Liver (tissue), 9 donors: ENCODE measurements around the gene MB21D2. TPM values are rescaled to one million over a fixed set of nuclear protein-coding genes. Genes with fewer than 3 reads are reported as not detected.

Experiments
- DNase-seq: peaks from one replicate; pipeline ENCODE4 v3.0.0-alpha.2; 2017; ENCODE audit warnings: low spot score
- H3K27ac ChIP-seq, 2 donors: one replicate each; pipeline ENCODE4 v1.7.0; 2013; ENCODE audit warnings: inconsistent platforms in 2 of 2, low read length in 2 of 2, control low read depth in 1 of 2, low read depth in 1 of 2, mild to moderate bottlenecking in 1 of 2
- H3K27me3 ChIP-seq, 4 donors: one replicate each; pipeline versions ENCODE4 v1.6.1 to v1.7.0; 2013; ENCODE audit warnings: low read length in 3 of 4, inconsistent platforms in 1 of 4, mild to moderate bottlenecking in 1 of 4, moderate library complexity in 1 of 4; ENCODE audit not compliant: control insufficient read depth in 4 of 4, insufficient read depth in 4 of 4
- H3K36me3 ChIP-seq, 4 donors: one replicate each; pipeline versions ENCODE4 v1.6.1 to v1.7.0; 2013; ENCODE audit warnings: low read length in 3 of 4, mild to moderate bottlenecking in 3 of 4, low read depth in 1 of 4, moderate library complexity in 1 of 4; ENCODE audit not compliant: control insufficient read depth in 4 of 4, insufficient read depth in 3 of 4
- H3K4me1 ChIP-seq, 4 donors: one replicate each; pipeline versions ENCODE4 v1.6.1 to v1.7.0; 2013; ENCODE audit warnings: low read length in 3 of 4, mild to moderate bottlenecking in 3 of 4, moderate library complexity in 1 of 4; ENCODE audit not compliant: control insufficient read depth in 4 of 4, insufficient read depth in 4 of 4
- H3K4me3 ChIP-seq, 3 donors: one replicate each; pipeline versions ENCODE4 v1.6.1 to v1.7.0; 2013; ENCODE audit warnings: low read length in 3 of 3, control low read depth in 1 of 3, low read depth in 1 of 3, mild to moderate bottlenecking in 1 of 3
- H3K9ac ChIP-seq, 2 donors: one replicate each; pipeline ENCODE4 v1.7.0; 2013; ENCODE audit warnings: low read length in 2 of 2, mild to moderate bottlenecking in 2 of 2, moderate library complexity in 2 of 2, control low read depth in 1 of 2, low read depth in 1 of 2
- H3K9me3 ChIP-seq, 4 donors: one replicate each; pipeline versions ENCODE4 v1.6.1 to v1.7.0; 2013; ENCODE audit warnings: low read length in 3 of 4; ENCODE audit not compliant: control insufficient read depth in 4 of 4
- EGR1 ChIP-seq, 2 donors: IDR thresholded peaks; 2 replicates each; pipeline ENCODE4 v1.6.1; 2016 to 2018; ENCODE audit warnings: antibody characterized with exemption in 2 of 2, low read depth in 2 of 2
- FOXA2 ChIP-seq: IDR thresholded peaks from 2 replicates; pipeline ENCODE4 v1.6.1; 2016; ENCODE audit warnings: antibody characterized with exemption
- GABPA ChIP-seq, 2 donors: IDR thresholded peaks in 1 of 2; conservative IDR thresholded peaks in 1 of 2; 2 replicates each; pipeline ENCODE4 v1.6.1; 2016; ENCODE audit warnings: antibody characterized with exemption in 2 of 2, mild to moderate bottlenecking in 1 of 2, moderate library complexity in 1 of 2
- HNF4A ChIP-seq, 2 donors: conservative IDR thresholded peaks; 2 replicates each; pipeline ENCODE4 v1.6.1; 2016; ENCODE audit warnings: antibody characterized with exemption in 2 of 2, mild to moderate bottlenecking in 2 of 2
- HNF4G ChIP-seq: IDR thresholded peaks from 2 replicates; pipeline ENCODE4 v1.6.1; 2016; ENCODE audit warnings: antibody characterized with exemption
- JUND ChIP-seq, 2 donors: IDR thresholded peaks; 2 replicates each; pipeline ENCODE4 v1.6.1; 2016; ENCODE audit warnings: antibody characterized with exemption in 2 of 2
- MAX ChIP-seq: IDR thresholded peaks from 2 replicates; pipeline ENCODE4 v1.6.1; 2016; ENCODE audit warnings: antibody characterized with exemption
- NR2F2 ChIP-seq: IDR thresholded peaks from 2 replicates; pipeline ENCODE4 v1.6.1; 2016; ENCODE audit warnings: antibody characterized with exemption
- RAD21 ChIP-seq, 2 donors: IDR thresholded peaks; 2 replicates each; pipeline ENCODE4 v1.6.1; 2016; ENCODE audit warnings: antibody characterized with exemption in 2 of 2, mild to moderate bottlenecking in 2 of 2
- REST ChIP-seq: IDR thresholded peaks from 2 replicates; pipeline ENCODE4 v1.6.1; 2016; ENCODE audit warnings: antibody characterized with exemption, mild to moderate bottlenecking
- SP1 ChIP-seq: IDR thresholded peaks from 2 replicates; pipeline ENCODE4 v1.6.1; 2018; ENCODE audit warnings: antibody characterized with exemption, mild to moderate bottlenecking
- TAF1 ChIP-seq: conservative IDR thresholded peaks from 2 replicates; pipeline ENCODE4 v1.6.1; 2016; ENCODE audit warnings: antibody characterized with exemption, mild to moderate bottlenecking
- YY1 ChIP-seq: IDR thresholded peaks from 2 replicates; pipeline ENCODE4 v1.6.1; 2016; ENCODE audit warnings: antibody characterized with exemption, mild to moderate bottlenecking
- WGBS: extraction: QIAGEN DNeasy Blood & Tissue Kit; methylation state at CpG from one replicate; pipeline ENCODE4 v1.1.7; 2013; 5-methylcytosine and 5-hydroxymethylcytosine counted together
- polyA plus RNA-seq, 2 donors: library from polyadenylated mRNA; stranded (reverse) in 1 of 2; unstranded in 1 of 2; fragments of 200-250 nt in 1 of 2; fragments of >200 nt in 1 of 2; fragmentation: Nextera tagmentation in 1 of 2; extraction: Ambion mirVana in 1 of 2; gene quantifications; one replicate each; pipeline versions ENCODE4 v1.2.1 to v1.2.3, GENCODE V29; 2013 to 2015
- total RNA-seq, 2 donors: library from RNA; depleted of rRNA; stranded (reverse); fragments of >200 nt; gene quantifications; one replicate each; pipeline ENCODE4 v1.2.3, GENCODE V29; 2014
- TF ChIP-seq, protein P1 (sequence below): IDR thresholded peaks from 2 replicates; pipeline ENCODE4 v1.6.1; 2016; ENCODE audit warnings: antibody characterized with exemption
- TF ChIP-seq, protein P2 (sequence below): fragments of 150-350 bp; IDR thresholded peaks from 2 replicates; pipeline ENCODE4 v1.5.1; 2017; ENCODE audit warnings: improper control_type of control experiment, low read depth, low read length; ENCODE audit not compliant: missing input control
- TF ChIP-seq, protein P3 (sequence below): IDR thresholded peaks from 2 replicates; pipeline ENCODE4 v1.6.1; 2016; ENCODE audit warnings: antibody characterized with exemption
- donor health status: healthy.
- donor health status: healthy.
- donor health status: healthy.
- donor health status: healthy.
- donor health status: healthy.

The MB21D2 gene
- total and polyA plus RNA-seq, 4 donors = 0.13 to 1.9 (median 0.46) TPM

- TF ChIP-seq, protein P1, sequence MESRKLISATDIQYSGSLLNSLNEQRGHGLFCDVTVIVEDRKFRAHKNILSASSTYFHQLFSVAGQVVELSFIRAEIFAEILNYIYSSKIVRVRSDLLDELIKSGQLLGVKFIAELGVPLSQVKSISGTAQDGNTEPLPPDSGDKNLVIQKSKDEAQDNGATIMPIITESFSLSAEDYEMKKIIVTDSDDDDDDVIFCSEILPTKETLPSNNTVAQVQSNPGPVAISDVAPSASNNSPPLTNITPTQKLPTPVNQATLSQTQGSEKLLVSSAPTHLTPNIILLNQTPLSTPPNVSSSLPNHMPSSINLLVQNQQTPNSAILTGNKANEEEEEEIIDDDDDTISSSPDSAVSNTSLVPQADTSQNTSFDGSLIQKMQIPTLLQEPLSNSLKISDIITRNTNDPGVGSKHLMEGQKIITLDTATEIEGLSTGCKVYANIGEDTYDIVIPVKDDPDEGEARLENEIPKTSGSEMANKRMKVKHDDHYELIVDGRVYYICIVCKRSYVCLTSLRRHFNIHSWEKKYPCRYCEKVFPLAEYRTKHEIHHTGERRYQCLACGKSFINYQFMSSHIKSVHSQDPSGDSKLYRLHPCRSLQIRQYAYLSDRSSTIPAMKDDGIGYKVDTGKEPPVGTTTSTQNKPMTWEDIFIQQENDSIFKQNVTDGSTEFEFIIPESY = no peak
- no peak for TF ChIP-seq TAF1
Observed at GRCh38 chr3:192901435-192901834, 16.2 kb downstream of the MB21D2 start (continued).

DNA sequence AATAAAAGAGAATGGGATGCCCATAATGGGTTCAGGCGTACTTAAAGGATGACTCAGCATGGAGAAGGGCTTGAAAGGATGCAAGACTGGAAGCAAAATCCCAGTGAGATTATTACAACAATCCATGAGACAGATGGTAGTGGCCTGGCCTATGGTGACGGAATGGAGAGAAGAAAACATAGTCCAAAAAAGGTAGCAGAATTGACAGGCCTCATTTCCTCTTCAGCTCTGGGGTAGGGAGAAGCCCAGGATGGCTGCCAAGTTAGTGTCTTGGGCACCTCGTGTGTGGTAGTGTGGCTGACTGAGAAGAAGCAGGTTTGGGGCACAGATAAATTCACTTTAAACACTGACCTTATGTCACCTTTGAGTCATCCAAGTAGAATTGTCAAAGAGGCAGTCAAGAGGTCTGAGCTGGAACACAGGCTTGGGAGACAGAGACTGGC is 18.1 kb downstream of the MB21D2 start:
- H3K4me1 ChIP-seq = no peaks in the 10 kb centered on the region
- H3K4me3 ChIP-seq = no peak overlapping the region
- H3K27me3 ChIP-seq = no peaks in the 10 kb centered on the region
- 83% methylated on average over 3 of the region's 3 CpGs for WGBS
- H3K9me3 ChIP-seq = no peaks in the 10 kb centered on the region
- TF ChIP-seq, protein P2, sequence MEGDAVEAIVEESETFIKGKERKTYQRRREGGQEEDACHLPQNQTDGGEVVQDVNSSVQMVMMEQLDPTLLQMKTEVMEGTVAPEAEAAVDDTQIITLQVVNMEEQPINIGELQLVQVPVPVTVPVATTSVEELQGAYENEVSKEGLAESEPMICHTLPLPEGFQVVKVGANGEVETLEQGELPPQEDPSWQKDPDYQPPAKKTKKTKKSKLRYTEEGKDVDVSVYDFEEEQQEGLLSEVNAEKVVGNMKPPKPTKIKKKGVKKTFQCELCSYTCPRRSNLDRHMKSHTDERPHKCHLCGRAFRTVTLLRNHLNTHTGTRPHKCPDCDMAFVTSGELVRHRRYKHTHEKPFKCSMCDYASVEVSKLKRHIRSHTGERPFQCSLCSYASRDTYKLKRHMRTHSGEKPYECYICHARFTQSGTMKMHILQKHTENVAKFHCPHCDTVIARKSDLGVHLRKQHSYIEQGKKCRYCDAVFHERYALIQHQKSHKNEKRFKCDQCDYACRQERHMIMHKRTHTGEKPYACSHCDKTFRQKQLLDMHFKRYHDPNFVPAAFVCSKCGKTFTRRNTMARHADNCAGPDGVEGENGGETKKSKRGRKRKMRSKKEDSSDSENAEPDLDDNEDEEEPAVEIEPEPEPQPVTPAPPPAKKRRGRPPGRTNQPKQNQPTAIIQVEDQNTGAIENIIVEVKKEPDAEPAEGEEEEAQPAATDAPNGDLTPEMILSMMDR = no peak
- TF ChIP-seq SP1 (no peak), NR2F2 (no peak), FOXA2 (no peak), HNF4G (no peak), GABPA (IDR thresholded peaks at IDR 0.05 in 1 of 2, conservative IDR thresholded peaks at IDR 0.05 in 1 of 2) (no peak), RAD21 (IDR thresholded peaks at IDR 0.05) (no peak), REST (no peak), JUND (IDR thresholded peaks at IDR 0.05) (no peak), TAF1 (no peak), HNF4A (conservative IDR thresholded peaks at IDR 0.05) (no peak), EGR1 (IDR thresholded peaks at IDR 0.05; ENCODE audit: low read depth in 2 of 2) (no peak), MAX (no peak), YY1 (no peak)
- TF ChIP-seq, protein P3, sequence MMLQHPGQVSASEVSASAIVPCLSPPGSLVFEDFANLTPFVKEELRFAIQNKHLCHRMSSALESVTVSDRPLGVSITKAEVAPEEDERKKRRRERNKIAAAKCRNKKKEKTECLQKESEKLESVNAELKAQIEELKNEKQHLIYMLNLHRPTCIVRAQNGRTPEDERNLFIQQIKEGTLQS = no peak
- H3K9ac ChIP-seq = no peak overlapping the region
- no peak overlapping the region for H3K27ac ChIP-seq
- no peak for DNase-seq
- H3K36me3 ChIP-seq = no peaks in the 10 kb centered on the region
